HL-60 (cell line): Measurements from ENCODE around the gene MOBP.

Source experiments
- DNase-seq, 2 experiments: peaks; one replicate each; pipeline ENCODE4 v3.0.0-alpha.2; 2010 to 2020; ENCODE audit warnings: low read depth in 1 of 2, low spot score in 1 of 2
- H3K27ac ChIP-seq: fragments of 250-450 bp; sonication (Bioruptor Pico); replicated peaks from 2 replicates; pipeline ENCODE4 v1.5.1; 2020; ENCODE audit warnings: mild to moderate bottlenecking, moderate library complexity
- H3K27me3 ChIP-seq: fragments of 250-450 bp; sonication (Bioruptor Pico); 2 replicates; pipeline ENCODE4 v1.5.1; 2021; ENCODE audit warnings: mild to moderate bottlenecking, moderate library complexity; ENCODE audit not compliant: insufficient read depth, poor library complexity, severe bottlenecking
- H3K4me3 ChIP-seq: replicated peaks from 2 replicates; pipeline ENCODE4 v1.5.1; 2011; ENCODE audit warnings: mild to moderate bottlenecking, control low read depth, low read length; ENCODE audit not compliant: insufficient read depth
- GABPA ChIP-seq: IDR thresholded peaks from 2 replicates; pipeline ENCODE4 v1.6.1; 2012; ENCODE audit warnings: low read depth
- POLR2AphosphoS5 ChIP-seq: IDR thresholded peaks from 2 replicates; pipeline ENCODE4 v1.6.1; 2012; ENCODE audit warnings: low read depth
- REST ChIP-seq: IDR thresholded peaks from 2 replicates; pipeline ENCODE4 v1.6.1; 2012; ENCODE audit warnings: low read depth; ENCODE audit not compliant: insufficient replicate concordance
- SPI1 ChIP-seq: IDR thresholded peaks from 2 replicates; pipeline ENCODE4 v1.6.1; 2012; ENCODE audit warnings: low read depth, mild to moderate bottlenecking, borderline replicate concordance
- TF ChIP-seq, protein P1 (sequence below): IDR thresholded peaks from one replicate; pipeline ENCODE4 v1.5.1; 2011; ENCODE audit warnings: low read length, control low read depth, inconsistent platforms; ENCODE audit not compliant: insufficient read depth

The MOBP gene

GRCh38 chr3:39447637-39448483 is 19.6 kb upstream of the MOBP start:
- no peak overlapping the region for H3K4me3 ChIP-seq
- no peak overlapping the region for H3K27ac ChIP-seq
- H3K27me3 ChIP-seq, result no peaks in the 10 kb centered on the region
- TF ChIP-seq POLR2AphosphoS5 (no peak), REST (no peak), GABPA (no peak), SPI1 (no peak)
- TF ChIP-seq, protein P1, sequence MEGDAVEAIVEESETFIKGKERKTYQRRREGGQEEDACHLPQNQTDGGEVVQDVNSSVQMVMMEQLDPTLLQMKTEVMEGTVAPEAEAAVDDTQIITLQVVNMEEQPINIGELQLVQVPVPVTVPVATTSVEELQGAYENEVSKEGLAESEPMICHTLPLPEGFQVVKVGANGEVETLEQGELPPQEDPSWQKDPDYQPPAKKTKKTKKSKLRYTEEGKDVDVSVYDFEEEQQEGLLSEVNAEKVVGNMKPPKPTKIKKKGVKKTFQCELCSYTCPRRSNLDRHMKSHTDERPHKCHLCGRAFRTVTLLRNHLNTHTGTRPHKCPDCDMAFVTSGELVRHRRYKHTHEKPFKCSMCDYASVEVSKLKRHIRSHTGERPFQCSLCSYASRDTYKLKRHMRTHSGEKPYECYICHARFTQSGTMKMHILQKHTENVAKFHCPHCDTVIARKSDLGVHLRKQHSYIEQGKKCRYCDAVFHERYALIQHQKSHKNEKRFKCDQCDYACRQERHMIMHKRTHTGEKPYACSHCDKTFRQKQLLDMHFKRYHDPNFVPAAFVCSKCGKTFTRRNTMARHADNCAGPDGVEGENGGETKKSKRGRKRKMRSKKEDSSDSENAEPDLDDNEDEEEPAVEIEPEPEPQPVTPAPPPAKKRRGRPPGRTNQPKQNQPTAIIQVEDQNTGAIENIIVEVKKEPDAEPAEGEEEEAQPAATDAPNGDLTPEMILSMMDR, result peak; percentile 80
- peak; percentile 52 to 68 for DNase-seq

- no peak overlapping the region for H3K4me3 ChIP-seq
- no peak for DNase-seq
- peaks cover 2% of the 10 kb centered on the region for H3K27me3 ChIP-seq
- H3K27ac ChIP-seq, result no peak overlapping the region
- TF ChIP-seq SPI1 (no peak), GABPA (no peak), POLR2AphosphoS5 (no peak), REST (no peak)
- TF ChIP-seq, protein P1, result no peak
These were observed 18.8 kb upstream of the MOBP start for GRCh38 chr3:39448506-39449233.

DNA sequence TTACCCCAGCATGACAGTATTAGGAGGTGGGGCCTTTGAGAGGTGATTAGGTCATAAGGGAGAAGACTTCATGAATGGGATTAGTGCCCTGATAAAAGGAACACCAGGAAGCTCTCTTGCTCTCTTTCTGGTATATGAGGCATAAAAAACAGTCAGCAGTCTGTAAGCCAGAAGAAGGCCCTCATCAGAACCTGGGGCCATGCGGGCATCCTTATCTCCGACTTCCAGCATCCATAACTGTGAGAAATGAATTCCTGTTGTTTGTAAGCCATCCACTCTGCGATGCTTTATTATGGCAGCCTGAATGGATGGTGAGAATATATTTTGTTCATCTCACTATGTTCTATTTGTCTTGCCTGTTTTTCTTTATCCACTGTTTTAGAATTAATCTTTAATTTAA is 17.7 kb upstream of the MOBP start:
- TF ChIP-seq POLR2AphosphoS5 (no peak), REST (no peak), GABPA (no peak), SPI1 (no peak)
- TF ChIP-seq, protein P1, result no peak
- Histone ChIP-seq H3K4me3 (no peak overlapping the region), H3K27me3 (peaks cover 2% of the 10 kb centered on the region), H3K27ac (no peak overlapping the region)
- no peak for DNase-seq
